ENCODE measurements around the gene KRTAP10-7.
"Not testable (repeated sequence)": the region's sequence is repeated elsewhere in the genome, so short reads cannot be mapped to it uniquely, and the experiment has no call there.

The KRTAP10-7 gene

GRCh38 chr21:44600118-44600978, at the start of gene KRTAP10-7:
KRTAP10-7 (plus strand) TSS chr21:44600597; CDS start chr21:44600622, 25 bp downstream.
- DNase-seq (ENCODE audit: low read depth); H3K4me3 ChIP-seq (ENCODE audit: control insufficient read depth, low read depth, low read length): not testable (repeated sequence)

GRCh38 chr21:44550807-44551206, 49.6 kb upstream of the KRTAP10-7 start:
- no peak overlapping the region for H3K4me3 ChIP-seq (ENCODE audit: control insufficient read depth, low read depth, low read length)
- TF ChIP-seq, protein P1, sequence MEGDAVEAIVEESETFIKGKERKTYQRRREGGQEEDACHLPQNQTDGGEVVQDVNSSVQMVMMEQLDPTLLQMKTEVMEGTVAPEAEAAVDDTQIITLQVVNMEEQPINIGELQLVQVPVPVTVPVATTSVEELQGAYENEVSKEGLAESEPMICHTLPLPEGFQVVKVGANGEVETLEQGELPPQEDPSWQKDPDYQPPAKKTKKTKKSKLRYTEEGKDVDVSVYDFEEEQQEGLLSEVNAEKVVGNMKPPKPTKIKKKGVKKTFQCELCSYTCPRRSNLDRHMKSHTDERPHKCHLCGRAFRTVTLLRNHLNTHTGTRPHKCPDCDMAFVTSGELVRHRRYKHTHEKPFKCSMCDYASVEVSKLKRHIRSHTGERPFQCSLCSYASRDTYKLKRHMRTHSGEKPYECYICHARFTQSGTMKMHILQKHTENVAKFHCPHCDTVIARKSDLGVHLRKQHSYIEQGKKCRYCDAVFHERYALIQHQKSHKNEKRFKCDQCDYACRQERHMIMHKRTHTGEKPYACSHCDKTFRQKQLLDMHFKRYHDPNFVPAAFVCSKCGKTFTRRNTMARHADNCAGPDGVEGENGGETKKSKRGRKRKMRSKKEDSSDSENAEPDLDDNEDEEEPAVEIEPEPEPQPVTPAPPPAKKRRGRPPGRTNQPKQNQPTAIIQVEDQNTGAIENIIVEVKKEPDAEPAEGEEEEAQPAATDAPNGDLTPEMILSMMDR (conservative IDR thresholded peaks at IDR 0.05; ENCODE audit: control insufficient read depth, insufficient read depth, low read depth, low read length): no peak
- DNase-seq (ENCODE audit: low read depth): no peak

DNA sequence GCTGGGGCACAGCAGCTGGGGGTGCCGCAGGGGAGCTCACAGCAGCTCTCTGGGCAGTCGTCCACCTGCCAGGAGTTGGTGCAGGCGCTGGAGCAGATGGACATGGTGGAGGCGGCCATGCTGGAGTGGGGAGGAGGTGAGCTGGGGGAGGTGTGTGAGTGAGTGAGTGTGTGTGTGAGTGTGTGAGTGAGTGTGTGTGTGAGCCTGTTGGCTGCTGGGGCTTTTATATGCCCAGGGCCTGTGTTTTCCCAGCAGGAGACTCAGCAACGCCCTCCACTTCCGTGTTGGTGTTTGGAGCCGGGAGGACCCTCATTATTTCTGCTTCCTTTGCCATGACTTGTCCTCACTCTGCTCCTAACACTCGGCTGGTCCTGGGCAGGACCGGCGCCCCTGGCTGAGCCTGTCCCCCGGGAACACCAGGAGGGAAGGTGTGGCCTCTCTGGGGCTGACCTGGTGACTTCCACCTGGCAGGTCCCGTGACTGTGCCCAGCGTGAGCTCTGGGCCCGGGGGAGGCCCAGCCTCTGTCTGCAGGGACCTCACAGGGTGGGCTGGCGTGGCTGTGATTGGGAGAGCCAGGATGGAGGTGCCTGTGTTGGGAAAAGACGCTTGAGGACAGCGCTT, 48.9 kb upstream of the KRTAP10-7 start, which contains the start of gene KRTAP10-2:
TSS of gene KRTAP10-2 (minus strand) at position 166 of the 622 bp plus-strand sequence. CDS start at position 119, 47 bp downstream.
- TF ChIP-seq, protein P1 (conservative IDR thresholded peaks at IDR 0.05; ENCODE audit: control insufficient read depth, insufficient read depth, low read depth, low read length): no peak
- H3K4me3 ChIP-seq (ENCODE audit: control insufficient read depth, low read depth, low read length): no peak within 1 kb of the TSS
- DNase-seq (ENCODE audit: low read depth): no peak

GRCh38 chr21:44552136-44552535, 48.3 kb upstream of the KRTAP10-7 start:
- no peak for DNase-seq (ENCODE audit: low read depth)
- H3K4me3 ChIP-seq (ENCODE audit: control insufficient read depth, low read depth, low read length): no peak overlapping the region
- TF ChIP-seq, protein P1 (conservative IDR thresholded peaks at IDR 0.05; ENCODE audit: control insufficient read depth, insufficient read depth, low read depth, low read length): no peak

GRCh38 chr21:44552681-44553080, 47.7 kb upstream of the KRTAP10-7 start:
- DNase-seq (ENCODE audit: low read depth): no peak
- H3K4me3 ChIP-seq (ENCODE audit: control insufficient read depth, low read depth, low read length): no peak overlapping the region
- TF ChIP-seq, protein P1 (conservative IDR thresholded peaks at IDR 0.05; ENCODE audit: control insufficient read depth, insufficient read depth, low read depth, low read length): no peak

DNA sequence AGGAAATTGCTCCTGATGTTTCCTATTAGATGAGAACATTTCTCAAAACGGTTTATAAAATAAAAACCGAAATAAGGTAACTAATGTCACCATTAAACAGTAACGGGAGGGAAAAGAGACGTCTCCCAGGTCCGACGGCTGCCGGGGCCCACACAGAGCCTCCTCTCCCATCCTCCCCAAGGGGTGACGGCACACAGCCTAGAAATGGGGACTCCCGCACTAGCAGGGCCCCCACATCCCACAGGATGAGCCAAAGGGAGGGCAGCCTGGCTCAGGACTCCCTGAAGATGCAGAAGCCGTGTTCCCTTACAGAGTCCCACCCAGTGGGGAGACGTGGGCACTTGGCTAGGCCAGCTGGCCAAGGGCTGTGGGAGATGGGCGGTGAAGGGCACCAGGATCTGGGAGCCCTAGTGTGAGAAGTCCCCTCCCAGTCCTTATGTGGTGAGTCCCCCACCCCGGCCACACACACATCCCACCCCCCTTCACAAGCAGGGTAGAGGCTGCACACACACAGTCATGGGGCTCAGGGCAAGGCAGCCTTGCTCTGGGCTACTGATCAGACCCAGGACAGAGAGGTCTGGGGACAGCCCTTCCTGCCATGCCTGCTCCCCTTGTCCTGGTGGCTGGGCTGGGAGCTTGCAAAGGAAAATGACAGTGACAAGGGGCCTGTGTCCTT, 45.1 kb upstream of the KRTAP10-7 start:
- TF ChIP-seq, protein P1 (conservative IDR thresholded peaks at IDR 0.05; ENCODE audit: control insufficient read depth, insufficient read depth, low read depth, low read length): no peak
- DNase-seq (ENCODE audit: low read depth): no peak
- no peak overlapping the region for H3K4me3 ChIP-seq (ENCODE audit: control insufficient read depth, low read depth, low read length)

DNA sequence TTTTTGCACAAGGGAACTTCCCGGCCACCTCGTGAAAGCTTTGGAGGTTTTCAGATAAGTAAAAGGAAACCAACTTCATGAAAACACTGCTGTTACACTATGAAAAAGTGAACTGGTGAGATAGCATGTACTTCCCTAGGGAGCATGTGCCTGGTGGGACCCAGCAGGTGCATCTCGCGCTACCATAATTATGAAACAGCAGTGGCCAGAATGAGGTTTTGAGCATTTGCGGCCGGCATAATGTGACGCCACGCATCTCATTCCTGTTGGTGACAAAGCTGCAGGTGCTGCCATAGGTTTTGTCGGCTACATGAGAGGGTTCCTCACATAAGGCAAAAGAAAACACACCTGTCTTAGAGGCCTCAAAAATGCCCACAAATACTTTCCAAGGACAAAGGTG, 43.5 kb upstream of the KRTAP10-7 start:
- TF ChIP-seq, protein P1 (conservative IDR thresholded peaks at IDR 0.05; ENCODE audit: control insufficient read depth, insufficient read depth, low read depth, low read length): no peak
- DNase-seq (ENCODE audit: low read depth): no peak
- no peak overlapping the region for H3K4me3 ChIP-seq (ENCODE audit: control insufficient read depth, low read depth, low read length)
